GM18868 (cell line): ENCODE measurements around the gene COL11A1.
"Not testable (repeated sequence)": the region's sequence is repeated elsewhere in the genome, so short reads cannot be mapped to it uniquely, and the experiment has no call there.

Source experiments
- ATAC-seq: cut with Tn5 transposase; IDR thresholded peaks from one replicate; pipeline ENCODE4 v1.9.1; 2021; ENCODE audit warnings: mild to moderate bottlenecking, moderate library complexity; ENCODE audit not compliant: unreplicated experiment

Gene COL11A1

GRCh38 chr1:102840741-102841140 lies 267.6 kb downstream of the COL11A1 start:
- no peak for ATAC-seq

GRCh38 chr1:102838016-102838415 lies 270.3 kb downstream of the COL11A1 start:
- ATAC-seq, result no peak

- ATAC-seq, result no peak
These were observed 270.8 kb downstream of the COL11A1 start for GRCh38 chr1:102837551-102837950.

GRCh38 chr1:102836991-102837390 lies 271.3 kb downstream of the COL11A1 start:
- no peak for ATAC-seq

GRCh38 chr1:102834688-102835320 lies 273.5 kb downstream of the COL11A1 start:
- ATAC-seq, result no peak

GRCh38 chr1:102833151-102833550 lies 275.2 kb downstream of the COL11A1 start:
- ATAC-seq, result no peak

- not testable (repeated sequence) for ATAC-seq
These were observed 281.6 kb downstream of the COL11A1 start for GRCh38 chr1:102826706-102827105.
